Glomerular visceral epithelial cell (primary cell): Measurements from ENCODE around the gene OTP.
A peak's percentile ranks its signal among the peaks of the same experiment; 100 is the strongest.

Experiments used
- DNase-seq: peaks from one replicate; pipeline ENCODE4 v3.0.0-alpha.2; 2016; ENCODE audit errors: extremely low spot score

Gene OTP

DNA sequence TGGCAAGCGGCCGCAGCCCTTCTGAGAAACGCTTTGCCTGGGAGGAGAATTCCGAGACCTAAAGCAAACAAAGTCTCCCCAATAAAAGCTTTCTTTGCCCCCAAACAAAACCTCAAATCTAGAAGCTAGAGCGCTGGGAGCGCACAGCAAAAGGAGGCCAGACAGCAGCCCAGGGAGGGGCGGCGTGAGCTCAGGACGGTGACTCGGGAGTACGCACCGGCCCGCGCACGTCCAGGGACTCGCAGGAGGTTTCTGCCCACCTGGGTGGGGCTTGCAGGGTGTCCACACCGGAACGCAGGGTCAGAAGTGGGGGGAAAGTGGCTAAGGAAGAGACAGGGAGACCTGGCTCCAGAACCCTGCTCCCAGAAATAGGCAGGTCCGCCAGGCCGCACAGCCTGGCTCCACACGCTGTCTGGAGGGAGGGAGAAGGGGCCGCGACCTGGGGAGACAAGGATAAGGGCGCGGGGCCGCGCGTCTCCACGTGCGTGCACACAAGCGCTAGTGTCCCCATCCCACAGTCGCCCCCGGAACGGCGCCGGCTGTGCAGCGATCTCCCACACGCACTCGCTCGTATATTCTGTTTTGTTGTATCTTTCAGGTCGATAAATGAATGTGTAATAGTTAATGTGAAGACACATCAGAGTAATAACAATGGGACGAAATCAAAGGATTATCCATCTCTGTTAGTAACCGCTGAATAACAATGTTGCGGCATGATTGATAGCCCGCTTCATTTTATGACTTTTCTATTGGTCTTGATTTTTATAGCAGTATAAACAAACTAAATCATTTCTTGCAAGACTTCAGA is 2.3 kb upstream of the OTP start:
- DNase-seq: no peak

- no peak for DNase-seq
Observed at GRCh38 chr5:77638763-77639671, 504 bp upstream of the OTP start.

GRCh38 chr5:77637170-77637997 is 1.1 kb downstream of the OTP start:
- DNase-seq: no peak

DNA sequence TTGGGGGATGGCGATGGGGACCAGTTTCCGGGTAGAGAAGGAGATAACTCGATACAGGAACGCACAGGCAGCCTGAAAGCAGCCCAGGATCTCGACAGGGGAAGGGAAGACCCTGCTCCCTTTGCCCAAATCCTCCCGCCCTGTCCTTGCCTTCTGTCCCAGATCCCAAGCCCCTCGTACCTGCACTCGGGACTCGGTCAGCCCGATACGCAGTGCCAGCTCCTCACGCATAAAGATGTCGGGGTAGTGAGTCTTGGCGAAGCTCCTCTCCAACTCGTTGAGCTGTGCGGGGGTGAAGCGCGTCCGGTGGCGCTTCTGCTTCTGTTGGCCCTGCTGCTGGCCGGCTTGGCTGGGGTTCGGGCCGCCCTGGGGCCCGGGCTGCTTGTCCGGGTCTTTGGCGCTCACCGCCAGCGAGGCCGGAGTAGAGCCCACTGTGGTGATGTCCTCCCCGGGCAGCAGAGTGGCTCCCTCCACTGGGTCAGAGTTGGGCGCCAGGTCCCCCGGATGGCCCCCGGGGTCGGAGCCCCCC is 1.8 kb downstream of the OTP start:
- DNase-seq: no peak

DNA sequence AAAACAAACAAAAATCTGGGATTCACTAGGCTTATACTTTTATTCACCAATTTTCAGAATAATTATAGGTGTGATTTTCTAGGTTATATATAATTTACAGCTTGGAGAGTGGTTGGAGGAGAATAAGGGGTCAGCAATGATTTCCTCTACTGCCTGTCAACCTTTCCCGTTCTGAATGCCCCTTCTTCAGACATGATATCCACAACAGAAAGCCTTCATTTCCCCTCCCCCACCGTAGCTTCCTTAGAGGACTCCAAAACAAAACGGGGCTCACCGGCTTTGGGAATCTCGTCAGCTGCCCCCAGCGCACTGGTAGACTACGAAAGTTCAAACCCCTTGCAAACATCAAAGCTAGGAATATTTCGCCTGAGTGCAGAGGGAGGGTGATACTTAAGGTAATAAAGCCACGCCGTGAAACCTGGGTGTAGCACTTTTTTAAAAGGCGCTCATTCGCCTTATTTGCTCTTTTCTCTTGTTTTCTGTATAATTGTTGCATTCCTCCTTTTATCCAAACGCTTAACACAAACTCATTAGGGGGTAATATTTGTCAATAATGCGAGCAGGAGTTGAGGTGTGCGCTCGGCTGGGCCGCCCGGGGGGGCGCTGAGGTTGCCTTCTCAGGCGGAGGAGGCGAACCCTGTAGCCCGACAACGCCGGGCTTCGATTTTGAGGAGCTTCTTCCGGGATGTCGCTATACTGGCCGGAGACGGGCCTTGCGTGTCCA is 2.4 kb downstream of the OTP start:
- no peak for DNase-seq

- no peak for DNase-seq
Observed at GRCh38 chr5:77635067-77635916, 3.2 kb downstream of the OTP start.

- no peak for DNase-seq
Observed at GRCh38 chr5:77633709-77634108, 4.8 kb downstream of the OTP start.

DNA sequence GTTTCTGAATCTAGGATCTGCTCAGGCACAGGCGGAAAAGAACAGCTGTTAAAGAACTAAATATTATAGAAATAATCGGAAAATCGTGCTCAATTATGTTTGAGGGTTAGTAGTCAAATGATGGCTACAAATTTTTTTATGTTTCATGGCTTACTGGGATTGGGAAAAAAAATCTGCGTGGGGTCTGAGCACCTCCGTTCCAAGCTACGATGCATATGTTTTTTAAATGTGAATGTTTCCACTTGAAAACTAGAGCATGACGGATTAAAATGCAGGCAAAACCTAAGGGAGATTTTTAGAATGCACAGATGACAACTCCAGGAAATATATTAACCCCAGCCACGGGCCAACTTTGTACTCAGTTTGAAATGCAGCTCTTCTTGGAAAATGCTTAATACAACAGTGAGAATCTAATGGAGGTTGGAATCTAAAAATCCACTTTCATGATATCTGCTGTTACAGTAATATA is 5.3 kb downstream of the OTP start:
- DNase-seq: no peak

GRCh38 chr5:77632526-77633206 is 5.8 kb downstream of the OTP start:
- DNase-seq: no peak

DNA sequence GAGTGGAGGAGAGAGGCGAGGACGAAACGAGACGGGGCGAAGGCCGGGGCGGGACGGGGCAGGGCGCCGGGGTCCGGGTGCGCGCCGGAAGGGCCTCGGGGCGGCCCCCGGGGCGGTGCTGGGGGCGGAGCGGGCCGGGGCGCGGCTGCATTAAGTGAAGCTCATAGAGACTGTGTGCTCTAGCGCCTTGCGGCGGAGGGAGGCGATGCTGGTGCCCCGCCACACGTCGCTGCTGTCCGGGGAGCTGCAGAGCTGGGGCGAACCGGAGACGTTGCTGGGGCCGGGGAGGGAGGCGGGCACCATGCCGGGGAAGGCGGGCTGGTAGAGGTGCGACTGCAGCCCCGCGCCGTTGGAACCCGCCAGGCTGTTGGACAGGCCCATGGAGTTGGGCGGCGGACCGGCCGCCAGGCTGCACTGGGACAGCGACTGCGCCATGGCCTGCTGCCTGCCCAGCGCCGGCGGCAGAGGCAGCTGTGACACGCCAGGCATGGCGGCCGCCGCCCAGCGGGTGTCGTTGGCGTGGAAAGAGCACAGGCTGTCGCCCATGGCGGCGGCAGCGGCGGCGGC is 8.3 kb downstream of the OTP start:
- DNase-seq: peak; percentile 63

DNA sequence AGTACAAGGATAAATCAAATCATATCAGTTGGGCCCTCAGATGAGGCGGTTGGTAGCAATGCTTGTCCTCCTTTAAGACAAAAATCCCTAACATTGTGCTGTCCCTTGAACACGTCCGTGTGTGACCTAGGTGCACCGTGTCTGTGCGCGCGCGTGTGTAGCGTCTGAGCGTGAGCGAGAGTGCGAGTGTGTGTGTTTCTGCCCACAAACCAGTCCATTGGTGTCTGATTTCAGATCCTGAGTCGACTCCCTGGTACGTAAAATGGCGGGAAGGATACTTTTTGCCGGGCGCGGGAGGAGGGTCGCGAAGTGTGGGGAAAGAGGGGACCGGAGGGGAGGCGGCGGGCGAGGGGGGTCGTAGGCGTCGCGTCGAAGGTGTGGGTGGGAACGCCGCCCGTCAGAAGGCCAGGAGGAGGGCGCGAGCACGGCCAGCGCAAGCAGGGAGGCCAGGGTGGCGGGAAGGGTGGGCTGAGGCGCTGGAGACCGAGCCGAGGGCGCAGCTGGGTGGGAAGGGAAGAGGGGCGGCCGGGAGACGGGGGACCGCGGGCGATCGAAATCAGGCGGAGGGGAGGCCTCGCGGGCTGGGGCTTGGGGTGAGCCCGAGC is 8.9 kb downstream of the OTP start:
- DNase-seq: no peak

- no peak for DNase-seq
Observed at GRCh38 chr5:77628840-77629508, 9.5 kb downstream of the OTP start.

DNA sequence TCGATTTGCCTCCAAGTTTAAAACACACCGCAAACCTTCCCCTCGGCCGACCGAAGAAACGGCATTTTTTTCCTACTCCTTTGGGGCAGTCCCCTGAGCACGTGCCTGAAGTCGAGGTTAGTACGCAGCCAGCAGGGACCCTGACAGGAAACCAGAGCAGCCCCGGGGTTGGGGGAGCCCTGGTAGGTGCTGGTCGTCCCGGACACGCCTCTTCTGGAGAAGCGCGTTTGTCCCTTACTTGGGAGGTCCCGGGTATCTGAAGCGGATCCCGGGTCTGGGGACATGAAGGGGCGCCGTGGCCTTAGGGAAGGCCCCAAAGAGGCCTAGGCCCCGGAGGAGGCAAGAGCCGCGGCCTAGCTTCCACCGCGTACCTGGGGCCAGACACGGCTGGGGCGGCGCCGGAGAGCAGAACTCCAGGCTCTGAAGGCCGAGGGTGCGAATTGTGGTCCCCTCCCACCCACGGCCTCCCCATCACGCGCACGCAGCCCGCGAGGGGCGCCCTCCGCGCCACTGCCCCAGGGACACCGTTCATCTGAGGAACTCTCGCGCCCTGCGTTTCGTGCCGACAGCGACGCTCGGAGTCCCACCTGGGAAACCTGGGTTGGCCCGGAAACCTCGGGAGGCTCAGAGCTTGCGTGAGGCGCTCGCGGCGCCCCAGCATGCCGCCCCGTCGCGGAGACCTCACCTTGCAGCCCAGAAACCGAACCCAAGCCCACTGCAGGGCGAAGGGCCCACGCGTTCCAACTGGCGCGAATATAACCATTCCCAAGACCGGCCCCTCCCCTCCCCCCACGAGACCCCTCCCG is 10.4 kb downstream of the OTP start:
- no peak for DNase-seq

GRCh38 chr5:77623203-77623740 is 15.2 kb downstream of the OTP start:
- DNase-seq: no peak

DNA sequence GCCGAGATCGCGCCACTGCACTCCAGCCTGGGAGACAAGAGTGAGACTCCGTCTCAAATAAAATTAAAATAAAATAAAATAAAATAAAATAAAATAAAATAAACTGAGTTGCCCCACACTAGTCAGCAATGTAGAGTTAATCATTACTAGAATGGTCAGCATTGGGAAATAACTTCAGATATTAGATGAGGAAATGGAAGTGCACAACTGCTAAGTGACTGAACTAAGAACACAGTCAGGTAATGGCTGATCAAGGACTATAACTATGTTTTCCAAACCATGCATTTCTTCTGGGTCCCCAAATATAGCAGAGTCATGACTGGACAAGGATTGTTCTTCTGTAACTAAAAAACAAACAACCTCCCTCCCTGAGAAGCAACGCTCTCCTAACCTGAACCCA is 17.1 kb downstream of the OTP start:
- no peak for DNase-seq

DNA sequence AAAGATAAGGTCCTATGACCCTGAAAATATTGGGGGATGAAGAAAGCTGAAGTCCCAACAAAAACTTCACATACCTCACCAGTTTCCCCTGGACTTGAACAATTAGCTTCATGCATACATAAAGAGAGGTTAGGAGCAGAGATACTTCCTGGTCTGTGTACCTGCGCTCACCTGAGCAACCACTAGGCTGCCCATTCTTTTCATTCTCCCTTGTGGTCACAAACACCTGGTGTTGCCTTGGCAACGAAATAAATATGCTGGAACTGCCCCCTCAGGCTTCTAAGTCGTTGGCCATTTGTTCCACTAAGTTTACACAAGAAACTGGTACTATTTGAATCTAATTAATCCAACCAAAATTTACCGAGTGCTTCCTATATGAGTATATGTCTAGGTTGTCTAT is 18.1 kb downstream of the OTP start:
- no peak for DNase-seq

- no peak for DNase-seq
Observed at GRCh38 chr5:77616920-77617319, 21.6 kb downstream of the OTP start.
